ENCODE data around the gene RNF208.

The RNF208 gene

DNA sequence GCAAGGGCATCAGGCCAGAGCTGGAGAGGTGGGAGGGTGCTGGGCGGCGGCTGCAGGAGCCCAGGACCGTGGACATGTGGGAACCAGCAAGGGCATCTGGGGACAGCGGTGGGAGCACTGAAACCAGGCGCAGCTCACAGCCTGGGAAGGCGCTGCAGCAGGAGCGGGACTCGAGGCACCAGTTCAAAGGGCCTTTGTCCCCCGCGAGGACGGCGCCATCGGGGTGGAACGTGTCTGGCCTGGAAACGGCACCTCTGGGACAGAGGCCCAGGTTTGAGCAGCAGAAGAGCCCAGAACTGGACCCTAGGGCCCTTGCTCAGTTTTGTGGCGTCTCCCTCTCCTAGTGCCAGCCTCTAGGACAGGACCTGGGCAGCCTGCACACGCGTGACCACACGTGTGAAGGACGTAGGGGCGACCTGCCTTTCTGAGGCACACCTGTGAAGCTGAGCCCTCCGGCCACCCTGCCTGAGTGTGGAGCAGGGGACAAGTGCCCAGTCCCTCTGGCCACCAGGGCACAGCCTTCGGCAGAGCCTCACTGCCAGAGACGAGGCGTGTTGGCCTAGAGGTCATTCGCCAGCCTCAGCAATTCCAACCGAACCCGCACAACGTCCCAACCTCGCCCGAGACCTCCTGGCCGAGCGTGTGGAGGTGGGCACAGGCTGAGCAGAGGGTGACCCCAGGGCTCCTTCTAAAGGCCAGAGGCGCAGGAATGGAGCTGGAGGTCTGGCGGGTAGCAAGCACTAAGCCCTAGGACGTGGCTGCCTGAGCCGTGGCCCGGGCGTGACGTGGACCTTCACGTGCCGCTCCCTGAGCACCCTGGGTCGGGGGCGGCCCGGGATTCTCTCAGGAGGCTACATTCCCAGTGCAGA is 48.0 kb downstream of the RNF208 start:
- no peaks in the 10 kb centered on the region for H3K27me3 ChIP-seq (ENCODE audit: insufficient read depth, poor library complexity, severe bottlenecking)
- no peak overlapping the region for H3K27ac ChIP-seq (replicated peaks)
- DNase-seq (ENCODE audit: low read depth in 1 of 2, low spot score in 1 of 2), result no peak
- TF ChIP-seq GABPA (IDR thresholded peaks at IDR 0.05; ENCODE audit: low read depth) (no peak), POLR2AphosphoS5 (IDR thresholded peaks at IDR 0.05; ENCODE audit: low read depth) (peak; percentile 3; the same call in 1 of the 2 replicates)
- TF ChIP-seq, protein P1, sequence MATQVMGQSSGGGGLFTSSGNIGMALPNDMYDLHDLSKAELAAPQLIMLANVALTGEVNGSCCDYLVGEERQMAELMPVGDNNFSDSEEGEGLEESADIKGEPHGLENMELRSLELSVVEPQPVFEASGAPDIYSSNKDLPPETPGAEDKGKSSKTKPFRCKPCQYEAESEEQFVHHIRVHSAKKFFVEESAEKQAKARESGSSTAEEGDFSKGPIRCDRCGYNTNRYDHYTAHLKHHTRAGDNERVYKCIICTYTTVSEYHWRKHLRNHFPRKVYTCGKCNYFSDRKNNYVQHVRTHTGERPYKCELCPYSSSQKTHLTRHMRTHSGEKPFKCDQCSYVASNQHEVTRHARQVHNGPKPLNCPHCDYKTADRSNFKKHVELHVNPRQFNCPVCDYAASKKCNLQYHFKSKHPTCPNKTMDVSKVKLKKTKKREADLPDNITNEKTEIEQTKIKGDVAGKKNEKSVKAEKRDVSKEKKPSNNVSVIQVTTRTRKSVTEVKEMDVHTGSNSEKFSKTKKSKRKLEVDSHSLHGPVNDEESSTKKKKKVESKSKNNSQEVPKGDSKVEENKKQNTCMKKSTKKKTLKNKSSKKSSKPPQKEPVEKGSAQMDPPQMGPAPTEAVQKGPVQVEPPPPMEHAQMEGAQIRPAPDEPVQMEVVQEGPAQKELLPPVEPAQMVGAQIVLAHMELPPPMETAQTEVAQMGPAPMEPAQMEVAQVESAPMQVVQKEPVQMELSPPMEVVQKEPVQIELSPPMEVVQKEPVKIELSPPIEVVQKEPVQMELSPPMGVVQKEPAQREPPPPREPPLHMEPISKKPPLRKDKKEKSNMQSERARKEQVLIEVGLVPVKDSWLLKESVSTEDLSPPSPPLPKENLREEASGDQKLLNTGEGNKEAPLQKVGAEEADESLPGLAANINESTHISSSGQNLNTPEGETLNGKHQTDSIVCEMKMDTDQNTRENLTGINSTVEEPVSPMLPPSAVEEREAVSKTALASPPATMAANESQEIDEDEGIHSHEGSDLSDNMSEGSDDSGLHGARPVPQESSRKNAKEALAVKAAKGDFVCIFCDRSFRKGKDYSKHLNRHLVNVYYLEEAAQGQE (IDR thresholded peaks at IDR 0.05; ENCODE audit: insufficient replicate concordance, low read depth), result no peak
- H3K4me3 ChIP-seq (replicated peaks; ENCODE audit: insufficient read depth, low read length), result no peak overlapping the region

DNA sequence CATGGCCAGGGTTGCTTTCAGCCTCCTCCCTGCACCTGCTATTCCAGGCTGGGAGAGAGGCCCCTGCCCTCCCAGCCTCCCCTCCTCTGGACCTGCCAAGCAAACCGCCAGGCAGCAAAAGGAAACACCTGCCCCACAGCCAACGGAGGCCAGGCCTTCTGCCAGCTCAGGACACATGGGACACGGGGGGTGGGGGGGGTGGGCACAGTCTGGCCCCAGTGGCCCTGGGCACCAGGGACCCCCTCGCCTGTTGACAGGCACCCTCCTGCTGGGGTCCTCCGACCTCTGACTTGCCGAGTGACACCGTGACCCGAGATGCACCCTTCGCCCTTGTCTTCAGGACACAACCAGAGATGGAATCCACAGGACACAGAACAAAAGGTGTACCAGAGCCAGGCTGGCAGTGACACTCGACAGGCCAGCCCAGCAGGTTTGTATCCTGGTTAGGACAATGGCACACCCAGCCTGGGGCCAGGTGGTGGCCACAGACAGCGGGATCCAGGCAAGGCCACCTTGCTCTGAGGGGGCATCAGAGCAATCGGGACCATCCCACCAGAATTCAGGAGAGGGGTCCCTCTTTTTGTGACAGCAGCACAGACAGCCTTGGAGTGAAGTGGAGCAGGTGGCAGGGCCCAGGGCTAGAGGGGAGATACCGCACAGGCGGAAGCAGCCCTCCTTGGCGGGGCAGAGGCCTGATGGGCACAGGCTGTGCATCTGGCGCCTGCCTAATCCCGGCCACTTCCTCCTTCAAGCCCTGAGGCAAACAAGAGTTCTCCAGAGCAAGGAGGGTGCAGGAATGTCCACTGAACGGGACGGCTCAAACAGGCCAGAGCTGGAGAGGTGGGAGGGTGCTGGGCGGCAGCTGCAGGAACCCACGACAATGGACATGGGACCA is 48.9 kb downstream of the RNF208 start:
- Histone ChIP-seq H3K4me3 (replicated peaks; ENCODE audit: insufficient read depth, low read length) (no peak overlapping the region), H3K27ac (replicated peaks) (peak overlapping the region; percentile 36), H3K27me3 (ENCODE audit: insufficient read depth, poor library complexity, severe bottlenecking) (peaks cover under 1% of the 10 kb centered on the region)
- TF ChIP-seq GABPA (IDR thresholded peaks at IDR 0.05; ENCODE audit: low read depth), result peak; percentile 47; the same call in 1 of the 2 replicates
- TF ChIP-seq SPI1 (IDR thresholded peaks at IDR 0.05; ENCODE audit: borderline replicate concordance, low read depth), result peak; percentile 93
- peak; percentile 93 for TF ChIP-seq POLR2AphosphoS5 (IDR thresholded peaks at IDR 0.05; ENCODE audit: low read depth)
- TF ChIP-seq, protein P2, sequence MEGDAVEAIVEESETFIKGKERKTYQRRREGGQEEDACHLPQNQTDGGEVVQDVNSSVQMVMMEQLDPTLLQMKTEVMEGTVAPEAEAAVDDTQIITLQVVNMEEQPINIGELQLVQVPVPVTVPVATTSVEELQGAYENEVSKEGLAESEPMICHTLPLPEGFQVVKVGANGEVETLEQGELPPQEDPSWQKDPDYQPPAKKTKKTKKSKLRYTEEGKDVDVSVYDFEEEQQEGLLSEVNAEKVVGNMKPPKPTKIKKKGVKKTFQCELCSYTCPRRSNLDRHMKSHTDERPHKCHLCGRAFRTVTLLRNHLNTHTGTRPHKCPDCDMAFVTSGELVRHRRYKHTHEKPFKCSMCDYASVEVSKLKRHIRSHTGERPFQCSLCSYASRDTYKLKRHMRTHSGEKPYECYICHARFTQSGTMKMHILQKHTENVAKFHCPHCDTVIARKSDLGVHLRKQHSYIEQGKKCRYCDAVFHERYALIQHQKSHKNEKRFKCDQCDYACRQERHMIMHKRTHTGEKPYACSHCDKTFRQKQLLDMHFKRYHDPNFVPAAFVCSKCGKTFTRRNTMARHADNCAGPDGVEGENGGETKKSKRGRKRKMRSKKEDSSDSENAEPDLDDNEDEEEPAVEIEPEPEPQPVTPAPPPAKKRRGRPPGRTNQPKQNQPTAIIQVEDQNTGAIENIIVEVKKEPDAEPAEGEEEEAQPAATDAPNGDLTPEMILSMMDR (IDR thresholded peaks at IDR 0.05; ENCODE audit: insufficient read depth, low read length), result no peak
- TF ChIP-seq, protein P1 (IDR thresholded peaks at IDR 0.05; ENCODE audit: insufficient replicate concordance, low read depth), result peak; percentile 34
- DNase-seq (ENCODE audit: low read depth in 1 of 2, low spot score in 1 of 2), result peak in 1 of 2 experiments; percentile 60

DNA sequence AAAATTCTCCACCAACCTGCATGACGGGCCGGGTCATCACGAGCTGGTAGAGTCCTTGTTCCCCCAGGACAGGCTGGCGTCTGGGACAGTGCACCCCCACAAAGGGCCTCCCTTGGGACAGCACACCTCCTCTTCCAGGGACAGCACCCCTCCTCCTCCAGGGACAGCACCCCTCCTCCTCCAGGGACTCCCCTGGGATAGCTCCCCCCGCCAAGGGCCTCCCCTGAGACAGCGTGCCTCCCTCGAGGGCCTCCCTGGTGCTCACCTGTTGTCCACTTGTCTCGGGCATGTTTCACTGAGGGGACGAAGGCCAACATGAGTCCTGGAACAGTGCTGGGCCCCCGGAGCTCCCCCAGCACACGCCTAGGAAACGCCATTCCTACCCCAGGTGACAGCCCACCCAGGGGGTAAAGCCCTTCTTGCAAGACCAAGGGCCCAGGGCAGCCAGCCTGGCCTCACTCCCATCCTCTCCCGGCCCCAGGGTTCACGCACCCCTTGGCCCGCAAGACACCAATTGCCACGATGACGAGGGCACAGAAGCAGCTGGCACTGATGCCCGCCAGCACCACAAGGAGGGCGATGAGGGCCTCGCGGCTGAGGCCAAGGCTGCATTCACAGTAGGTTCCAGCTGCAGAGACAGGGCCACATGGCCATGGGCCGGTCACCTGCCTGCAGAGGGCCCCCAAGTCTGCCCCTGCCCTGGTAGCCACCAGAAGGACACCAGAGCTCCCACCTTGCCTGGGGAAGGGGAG is 50.7 kb downstream of the RNF208 start:
- TF ChIP-seq, protein P2 (IDR thresholded peaks at IDR 0.05; ENCODE audit: insufficient read depth, low read length), result no peak
- TF ChIP-seq, protein P1 (IDR thresholded peaks at IDR 0.05; ENCODE audit: insufficient replicate concordance, low read depth), result no peak
- TF ChIP-seq GABPA (IDR thresholded peaks at IDR 0.05; ENCODE audit: low read depth) (no peak), SPI1 (IDR thresholded peaks at IDR 0.05; ENCODE audit: borderline replicate concordance, low read depth) (no peak), POLR2AphosphoS5 (IDR thresholded peaks at IDR 0.05; ENCODE audit: low read depth) (no peak)
- Histone ChIP-seq H3K27ac (replicated peaks) (no peak overlapping the region), H3K27me3 (ENCODE audit: insufficient read depth, poor library complexity, severe bottlenecking) (peaks cover 11% of the 10 kb centered on the region), H3K4me3 (replicated peaks; ENCODE audit: insufficient read depth, low read length) (no peak overlapping the region)
- DNase-seq (ENCODE audit: low read depth in 1 of 2, low spot score in 1 of 2), result no peak

Data from HL-60 (cell line).